GM10847 (cell line): ENCODE measurements around the gene PUS1.

Experiments
- POLR2A ChIP-seq: IDR thresholded peaks from 2 replicates; pipeline ENCODE4 v1.6.1; 2011; ENCODE audit not compliant: insufficient read length; ENCODE audit errors: extremely low read depth

Gene PUS1

DNA sequence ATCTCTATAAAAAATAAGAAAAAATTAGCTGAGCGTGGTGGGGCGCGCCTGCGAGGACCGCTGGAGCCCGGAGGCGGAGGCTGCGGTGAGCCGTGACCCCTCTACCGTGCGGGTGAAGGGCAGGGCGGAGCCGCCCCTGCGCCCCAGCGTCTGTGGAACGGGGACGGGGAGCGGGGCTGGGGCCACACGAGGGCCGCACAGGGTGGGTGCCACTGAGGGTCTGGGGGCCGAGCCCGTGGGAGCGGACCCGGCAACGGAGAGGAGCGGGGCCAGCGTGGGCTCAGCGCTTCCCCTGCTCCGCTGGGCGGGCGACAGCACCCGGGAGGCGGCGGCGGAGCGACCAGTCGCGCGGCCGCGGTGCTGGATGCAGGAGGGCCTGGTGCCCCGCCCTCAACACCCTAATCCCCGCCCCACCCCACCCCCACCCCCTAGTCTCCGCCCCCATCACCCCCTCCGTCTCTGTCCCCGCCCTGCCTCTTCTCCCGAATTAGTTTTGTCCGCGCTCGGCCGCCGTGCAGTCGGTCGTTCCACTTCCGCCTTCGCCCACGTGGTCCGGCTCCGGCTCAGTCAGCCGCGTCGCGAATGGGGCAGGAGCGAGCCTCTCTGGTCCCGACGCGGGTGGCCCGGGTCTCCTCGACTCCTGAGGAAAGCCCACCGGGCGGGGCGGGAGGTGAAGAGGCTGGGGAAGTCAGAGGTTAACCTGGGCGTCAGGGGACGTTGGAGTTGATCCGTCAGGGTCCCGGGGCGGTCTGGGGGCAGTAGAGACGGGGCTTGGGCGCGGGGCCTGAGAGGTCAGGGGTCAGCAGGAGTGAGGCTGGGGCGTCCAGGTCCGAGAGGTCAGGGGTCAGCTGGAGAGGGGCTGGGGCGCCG, at the start of gene PUS1:
TSS of gene PUS1 (plus strand) at position 566 of the 870 bp plus-strand sequence. CDS start 447 bp downstream, outside the sequence.
- TF ChIP-seq POLR2A, result peak; percentile 69

GRCh38 chr12:131882804-131883520, 46.1 kb upstream of the PUS1 start:
- no peak for TF ChIP-seq POLR2A

GRCh38 chr12:131883521-131883900, 45.6 kb upstream of the PUS1 start:
- TF ChIP-seq POLR2A, result no peak

GRCh38 chr12:131885543-131886057, 43.5 kb upstream of the PUS1 start:
- no peak for TF ChIP-seq POLR2A

DNA sequence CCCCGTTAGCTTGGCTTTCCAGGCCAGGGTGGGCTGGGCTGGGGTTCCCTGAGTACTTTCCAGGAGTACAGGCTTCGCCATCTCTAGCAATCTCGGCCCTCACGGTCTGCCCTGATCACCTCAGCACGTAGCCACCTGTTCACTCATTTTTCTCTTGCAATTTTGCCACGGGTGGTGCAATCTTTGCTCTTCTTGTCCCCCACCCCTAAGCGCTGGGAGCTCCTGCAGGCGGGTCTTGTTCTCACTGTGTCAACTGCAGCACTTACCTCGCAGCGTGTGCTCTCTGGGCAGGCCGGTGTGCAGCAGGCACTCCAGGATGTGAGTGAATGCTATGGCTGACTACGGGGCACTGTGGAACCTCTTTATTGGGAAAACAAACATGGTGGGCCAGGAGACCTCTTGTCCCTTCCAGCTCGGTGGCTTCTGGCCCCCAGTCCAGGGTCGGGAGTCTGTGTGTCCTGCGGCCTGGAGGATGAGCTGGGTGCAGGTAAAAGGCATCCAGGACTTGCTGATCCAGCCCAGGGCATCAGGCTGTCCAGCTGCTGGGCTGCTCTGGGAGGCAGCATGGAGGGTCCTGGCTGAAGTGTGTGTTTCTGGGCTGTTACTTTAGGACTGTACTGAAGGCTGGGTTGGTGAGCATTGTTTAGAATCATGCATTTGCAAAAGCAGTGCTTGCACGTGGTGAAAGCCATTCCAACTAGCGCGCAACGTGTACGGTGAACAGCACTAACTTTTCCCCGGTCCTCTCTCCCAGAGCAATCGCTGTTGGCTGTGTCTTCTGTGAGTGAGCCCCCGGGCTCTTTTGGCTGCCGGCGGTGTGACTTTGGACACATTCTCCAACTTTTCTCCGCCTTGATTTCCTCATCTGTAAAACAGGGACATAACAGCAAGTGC, 36.1 kb upstream of the PUS1 start:
- no peak for TF ChIP-seq POLR2A

DNA sequence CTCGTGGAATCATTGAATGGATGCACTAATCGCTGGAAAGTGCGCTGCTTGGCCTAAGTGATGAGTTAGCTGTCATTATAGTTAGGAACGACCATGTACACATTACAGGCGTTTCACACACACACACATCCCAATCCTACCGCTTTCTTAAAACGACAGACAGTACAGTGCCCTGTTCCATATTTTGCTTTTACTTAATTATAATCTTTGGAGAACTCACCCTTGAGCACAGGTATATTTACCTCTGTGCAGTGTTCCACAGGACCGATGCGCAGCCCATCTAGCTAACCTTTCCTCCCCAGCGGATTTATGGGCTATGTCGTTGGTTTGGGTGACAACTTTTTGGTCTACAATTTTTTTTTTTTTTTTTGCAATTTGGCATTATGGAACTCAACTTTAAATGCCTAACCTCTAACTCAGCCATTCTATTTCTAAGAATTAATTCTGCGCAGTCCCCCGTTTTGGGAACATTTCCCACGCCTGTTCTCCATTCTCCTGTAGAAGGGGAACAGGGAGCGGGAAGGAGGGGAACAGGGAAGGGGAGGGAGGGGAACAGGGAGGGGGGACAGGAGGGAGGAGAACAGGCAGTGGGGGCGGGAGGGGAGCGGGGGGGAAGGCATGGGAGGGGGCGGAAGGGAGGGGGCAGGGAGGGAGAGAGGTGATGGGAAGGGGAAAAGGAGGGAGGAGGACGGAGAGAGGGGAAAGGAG, 35.3 kb upstream of the PUS1 start:
- no peak for TF ChIP-seq POLR2A

DNA sequence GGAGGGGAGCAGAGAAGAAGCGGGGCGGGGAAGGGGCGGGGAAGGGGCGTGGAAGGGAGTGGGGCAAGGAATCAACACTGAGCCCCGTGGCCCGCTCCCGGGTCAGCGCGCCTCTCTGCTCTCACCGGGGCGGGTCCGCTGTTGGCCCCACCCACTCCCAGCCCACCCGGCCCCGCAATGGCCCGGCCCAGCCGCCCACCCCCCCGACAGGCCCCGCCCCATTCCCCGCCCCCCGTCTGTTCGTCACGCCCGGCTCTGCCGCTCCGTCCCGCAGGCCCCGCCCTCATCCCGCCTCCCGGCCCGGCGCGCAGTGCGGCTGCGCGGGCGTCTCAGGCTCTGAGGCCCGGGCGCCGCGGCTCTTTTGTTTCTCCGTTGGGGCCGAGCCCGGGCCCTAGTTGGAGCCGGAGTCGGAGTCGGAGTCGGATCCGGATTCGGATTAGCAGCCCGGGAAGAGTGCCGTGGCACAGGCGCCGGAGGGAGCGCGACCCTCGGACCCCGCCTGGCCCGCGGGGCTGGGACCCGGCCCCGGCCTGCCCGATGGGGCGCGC, 34.7 kb upstream of the PUS1 start, which contains the start of gene ULK1:
TSS of gene ULK1 (plus strand) at position 310 of the 548 bp plus-strand sequence. CDS start 380 bp downstream, outside the sequence.
- TF ChIP-seq POLR2A, result peak; percentile 66

GRCh38 chr12:131894981-131895639, 34.0 kb upstream of the PUS1 start:
- TF ChIP-seq POLR2A, result no peak

- no peak for TF ChIP-seq POLR2A
Observed at GRCh38 chr12:131895640-131896079, 33.4 kb upstream of the PUS1 start.

GRCh38 chr12:131896080-131896810, 32.8 kb upstream of the PUS1 start:
- TF ChIP-seq POLR2A, result no peak

DNA sequence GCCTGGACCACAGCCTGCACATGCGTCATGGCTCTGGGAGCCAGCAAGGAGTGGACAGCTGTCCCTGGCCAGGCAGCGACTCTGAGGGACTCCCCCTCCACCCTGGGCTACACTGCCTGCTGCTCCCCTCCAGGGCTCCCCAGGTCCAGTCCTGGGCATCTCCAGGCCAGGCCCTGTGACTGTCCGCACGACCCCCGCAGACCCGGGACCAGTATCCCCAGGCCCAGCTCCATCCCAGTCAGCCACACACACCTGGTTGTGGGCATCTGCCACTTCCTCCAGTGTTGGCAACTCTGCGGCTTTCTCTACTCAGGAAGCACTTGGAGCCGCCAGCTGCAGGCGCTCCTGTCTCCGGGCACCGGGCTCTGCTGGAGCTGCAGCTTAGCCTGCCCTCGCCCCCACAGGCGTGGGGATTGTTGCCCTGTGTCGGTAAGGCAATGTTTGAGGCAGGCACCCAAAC, 32.2 kb upstream of the PUS1 start:
- TF ChIP-seq POLR2A, result no peak

DNA sequence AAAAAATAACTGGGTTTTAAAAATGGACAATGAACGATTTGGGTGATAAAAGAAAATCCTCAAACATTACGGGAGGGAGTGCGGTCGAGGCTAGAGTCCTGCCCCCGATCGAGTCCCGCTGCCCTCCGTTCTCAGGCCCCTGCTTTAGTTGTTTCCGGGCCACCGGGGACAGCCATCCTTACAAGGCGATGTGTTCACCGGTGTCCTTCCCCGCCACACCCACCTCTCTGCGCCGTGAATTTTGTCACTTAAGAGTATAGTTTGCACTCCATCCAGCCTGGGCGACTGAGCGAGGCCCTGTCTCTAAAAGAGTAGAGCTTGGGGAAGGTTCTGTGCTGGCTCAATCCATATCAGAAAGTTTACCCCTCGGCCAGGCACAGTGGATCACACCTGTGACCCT, 31.8 kb upstream of the PUS1 start:
- no peak for TF ChIP-seq POLR2A

DNA sequence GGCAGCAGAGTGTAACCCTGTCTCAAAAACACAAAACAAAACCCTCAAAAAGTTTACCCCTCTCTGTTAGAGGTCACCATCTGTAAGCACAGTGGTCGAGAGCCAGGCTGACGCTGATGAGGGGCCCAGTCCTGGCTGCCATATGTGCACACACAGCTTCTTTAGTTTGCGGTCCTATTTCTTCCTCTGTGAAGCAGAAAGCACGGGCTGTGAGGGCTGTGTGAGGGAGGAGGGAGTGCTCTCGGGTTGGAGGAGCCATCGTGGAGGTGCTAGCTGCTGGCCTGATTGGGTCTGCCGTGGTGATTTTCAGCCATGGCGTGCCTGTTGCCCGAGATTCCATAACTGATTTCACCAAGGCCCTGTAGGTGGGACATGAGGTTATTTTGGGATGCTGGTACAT, 31.2 kb upstream of the PUS1 start:
- TF ChIP-seq POLR2A, result no peak

DNA sequence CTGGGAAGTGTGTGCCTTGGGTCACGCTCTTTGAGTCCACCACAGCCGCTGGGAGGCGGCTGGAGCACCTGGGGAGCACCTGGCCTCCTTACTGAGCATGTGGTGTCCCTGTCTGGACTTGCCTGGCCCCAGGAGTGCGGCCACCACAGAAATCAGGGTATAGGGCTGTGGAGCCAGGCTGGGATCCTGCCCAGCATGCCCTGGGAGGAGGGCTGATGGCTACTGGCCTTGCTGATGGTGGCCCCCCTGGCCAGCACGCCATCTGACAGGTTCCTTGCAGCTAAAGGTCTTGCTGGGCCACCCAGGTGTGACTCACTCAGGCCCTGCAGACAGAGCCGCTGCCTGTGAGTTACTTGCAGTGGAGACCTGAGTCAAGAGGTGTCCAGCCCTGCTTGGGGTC, 28.7 kb upstream of the PUS1 start:
- TF ChIP-seq POLR2A, result no peak
